Testis (tissue), 3 donors: ENCODE results near the gene SNTG2. TPM values are rescaled to one million over a fixed set of nuclear protein-coding genes. Genes with fewer than 3 reads are reported as not detected.

Experiments
- DNase-seq: peaks from one replicate; pipeline ENCODE4 v3.0.0-alpha.2; 2019
- H3K27ac ChIP-seq, 2 donors: fragments of 200-600 bp; sonication (generic); one replicate each; pipeline ENCODE4 v1.5.1; 2019
- H3K27me3 ChIP-seq: fragments of 200-600 bp; sonication (generic); one replicate; pipeline ENCODE4 v1.5.1; 2019
- H3K36me3 ChIP-seq: fragments of 200-600 bp; sonication (generic); one replicate; pipeline ENCODE4 v1.5.1; 2017; ENCODE audit warnings: low read depth; ENCODE audit errors: missing control alignments
- H3K4me1 ChIP-seq: fragments of 200-600 bp; sonication (generic); one replicate; pipeline ENCODE4 v1.5.1; 2019
- H3K4me3 ChIP-seq, 2 donors: fragments of 200-600 bp; sonication (generic); one replicate each; pipeline ENCODE4 v1.5.1; 2017 to 2019
- H3K9me3 ChIP-seq: fragments of 200-600 bp; sonication (generic); one replicate; pipeline ENCODE4 v1.5.1; 2017
- CTCF ChIP-seq, 3 experiments: fragments of 450-650 bp in 2 of 3; fragments of 200-600 bp in 1 of 3; sonication (generic) in 1 of 3; IDR thresholded peaks; one replicate each; pipeline ENCODE4 v1.5.1; 2016 to 2019; ENCODE audit warnings: antibody characterized with exemption in 3 of 3, mild to moderate bottlenecking in 2 of 3, moderate library complexity in 1 of 3
- POLR2A ChIP-seq: fragments of 450-650 bp; IDR thresholded peaks from one replicate; pipeline ENCODE4 v1.6.1; 2017; ENCODE audit warnings: antibody characterized with exemption, mild to moderate bottlenecking, moderate library complexity
- WGBS, 2 donors: methylation state at CpG; one replicate each; pipeline ENCODE4 v1.1.5; 2018; 5-methylcytosine and 5-hydroxymethylcytosine counted together
- intact Hi-C: fragments of 100-400 bp; cut with DNase I; formaldehyde crosslinking; loops from one replicate; pipeline ENCODE4 v1.15.1; 2023; ENCODE audit warnings: low total_unique reads
- polyA plus RNA-seq: library from polyadenylated mRNA; stranded (reverse); fragments of 350-450 nt; fragmentation: Illumina TruSeq; extraction: RNeasy Lipid Tissue Mini Kit (QIAGEN cat#74804); gene quantifications from one replicate; pipeline ENCODE4 v1.2.3, GENCODE V29; 2014; ENCODE audit warnings: low read depth, low replicate concordance; ENCODE audit not compliant: insufficient read depth
- total RNA-seq, 2 donors: library from RNA; depleted of rRNA; stranded (reverse); fragments of >200 nt; gene quantifications; one replicate each; pipeline ENCODE4 v1.2.3, GENCODE V29; 2016

The SNTG2 gene
- total and polyA plus RNA-seq, 3 donors from 2014 or later, result 8.7 to 10.2 (median 9.1) TPM

GRCh38 chr2:1183300-1183699 is 232.7 kb downstream of the SNTG2 start:
- TF ChIP-seq CTCF (IDR thresholded peaks at IDR 0.05) (no peak), POLR2A (no peak)
- WGBS, 2 donors, result 91 to 94% methylated on average over 3 of the region's 3 CpGs
- no peak overlapping the region for H3K27ac ChIP-seq
- no peaks in the 10 kb centered on the region for H3K27me3 ChIP-seq
- no peaks in the 10 kb centered on the region for H3K36me3 ChIP-seq
- H3K9me3 ChIP-seq, result no peaks in the 10 kb centered on the region
- intact Hi-C loops, result no loop called here
- no peak for DNase-seq
- no peak overlapping the region for H3K4me3 ChIP-seq
- H3K4me1 ChIP-seq, result no peaks in the 10 kb centered on the region

GRCh38 chr2:1186421-1186820 is 235.8 kb downstream of the SNTG2 start:
- 71 to 73% methylated on average over 2 of the region's 2 CpGs for WGBS, 2 donors
- TF ChIP-seq POLR2A (no peak), CTCF (IDR thresholded peaks at IDR 0.05) (no peak)

GRCh38 chr2:1187189-1187588 is 236.5 kb downstream of the SNTG2 start:
- no peak overlapping the region for H3K27ac ChIP-seq
- 85 to 91% methylated on average over 3 of the region's 3 CpGs for WGBS, 2 donors
- no peaks in the 10 kb centered on the region for H3K36me3 ChIP-seq
- intact Hi-C loops, result no loop called here
- no peaks in the 10 kb centered on the region for H3K4me1 ChIP-seq
- no peak for DNase-seq
- no peaks in the 10 kb centered on the region for H3K9me3 ChIP-seq
- no peak overlapping the region for H3K4me3 ChIP-seq
- TF ChIP-seq POLR2A, result no peak
- TF ChIP-seq CTCF (IDR thresholded peaks at IDR 0.05), result no peak
- no peaks in the 10 kb centered on the region for H3K27me3 ChIP-seq

More at GRCh38 chr2:1186421-1186820, 235.8 kb downstream of the SNTG2 start:
- Histone ChIP-seq H3K27ac (no peak overlapping the region), H3K9me3 (no peaks in the 10 kb centered on the region), H3K27me3 (no peaks in the 10 kb centered on the region), H3K4me3 (no peak overlapping the region), H3K4me1 (no peaks in the 10 kb centered on the region), H3K36me3 (no peaks in the 10 kb centered on the region)
- no peak for DNase-seq
- intact Hi-C loops, result no loop called here

GRCh38 chr2:1192121-1192520 is 241.5 kb downstream of the SNTG2 start:
- no peak for DNase-seq
- no peaks in the 10 kb centered on the region for H3K4me1 ChIP-seq
- H3K4me3 ChIP-seq, result no peak overlapping the region
- 82 to 87% methylated on average over 5 of the region's 5 CpGs for WGBS, 2 donors
- intact Hi-C loops, result no loop called here
- H3K36me3 ChIP-seq, result no peaks in the 10 kb centered on the region
- no peak for TF ChIP-seq POLR2A
- no peak for TF ChIP-seq CTCF (IDR thresholded peaks at IDR 0.05)
- no peak overlapping the region for H3K27ac ChIP-seq
- H3K27me3 ChIP-seq, result no peaks in the 10 kb centered on the region
- no peaks in the 10 kb centered on the region for H3K9me3 ChIP-seq

- H3K27me3 ChIP-seq, result no peaks in the 10 kb centered on the region
- no peaks in the 10 kb centered on the region for H3K9me3 ChIP-seq
- no peak overlapping the region for H3K27ac ChIP-seq
- no peaks in the 10 kb centered on the region for H3K36me3 ChIP-seq
- H3K4me3 ChIP-seq, result no peak overlapping the region
- no peaks in the 10 kb centered on the region for H3K4me1 ChIP-seq
- no peak for DNase-seq
- intact Hi-C loops, result no loop called here
- WGBS, 2 donors, result 40 to 74% methylated on average over 2 of the region's 2 CpGs
- TF ChIP-seq POLR2A (no peak), CTCF (IDR thresholded peaks at IDR 0.05) (no peak)
Observed at GRCh38 chr2:1193801-1194200, 243.2 kb downstream of the SNTG2 start.
